Panc1 (cell line): ENCODE measurements around the gene WFIKKN1.

Source experiments
- CTCF ChIP-seq: fragments of 450-650 bp; IDR thresholded peaks from 2 replicates; pipeline ENCODE4 v1.5.1; 2017; ENCODE audit warnings: mild to moderate bottlenecking
- POLR2AphosphoS5 ChIP-seq: IDR thresholded peaks from 2 replicates; pipeline ENCODE4 v1.6.1; 2012; ENCODE audit warnings: mild to moderate bottlenecking, low read depth, low read length, moderate library complexity
- REST ChIP-seq, 2 experiments: IDR thresholded peaks; 2 replicates each; pipeline ENCODE4 v1.6.1; 2011 to 2012; ENCODE audit warnings: low read depth in 2 of 2, control low read depth in 1 of 2, low read length in 1 of 2, mild to moderate bottlenecking in 1 of 2, moderate library complexity in 1 of 2; ENCODE audit not compliant: insufficient read depth in 1 of 2
- SIN3A ChIP-seq: IDR thresholded peaks from 2 replicates; pipeline ENCODE4 v1.6.1; 2012; ENCODE audit warnings: low read depth, mild to moderate bottlenecking, low read length, moderate library complexity, borderline replicate concordance; ENCODE audit not compliant: insufficient read depth

GRCh38 chr16:658679-659571 is 28.1 kb downstream of the WFIKKN1 start:
- TF ChIP-seq CTCF (no peak; the same call in 1 of the 2 replicates), REST (IDR thresholded peaks at IDR 0.05; ENCODE audit: insufficient read depth in 1 of 2, low read depth in 2 of 2, low read length in 1 of 2) (no peak), SIN3A (no peak), POLR2AphosphoS5 (no peak)
